Islet precursor cell (in vitro differentiated cells): Measurements from ENCODE around the gene NOM1.

ENCODE experiments used
- DNase-seq: peaks from one replicate; pipeline ENCODE4 v3.0.0-alpha.2; 2018

The NOM1 gene

DNA sequence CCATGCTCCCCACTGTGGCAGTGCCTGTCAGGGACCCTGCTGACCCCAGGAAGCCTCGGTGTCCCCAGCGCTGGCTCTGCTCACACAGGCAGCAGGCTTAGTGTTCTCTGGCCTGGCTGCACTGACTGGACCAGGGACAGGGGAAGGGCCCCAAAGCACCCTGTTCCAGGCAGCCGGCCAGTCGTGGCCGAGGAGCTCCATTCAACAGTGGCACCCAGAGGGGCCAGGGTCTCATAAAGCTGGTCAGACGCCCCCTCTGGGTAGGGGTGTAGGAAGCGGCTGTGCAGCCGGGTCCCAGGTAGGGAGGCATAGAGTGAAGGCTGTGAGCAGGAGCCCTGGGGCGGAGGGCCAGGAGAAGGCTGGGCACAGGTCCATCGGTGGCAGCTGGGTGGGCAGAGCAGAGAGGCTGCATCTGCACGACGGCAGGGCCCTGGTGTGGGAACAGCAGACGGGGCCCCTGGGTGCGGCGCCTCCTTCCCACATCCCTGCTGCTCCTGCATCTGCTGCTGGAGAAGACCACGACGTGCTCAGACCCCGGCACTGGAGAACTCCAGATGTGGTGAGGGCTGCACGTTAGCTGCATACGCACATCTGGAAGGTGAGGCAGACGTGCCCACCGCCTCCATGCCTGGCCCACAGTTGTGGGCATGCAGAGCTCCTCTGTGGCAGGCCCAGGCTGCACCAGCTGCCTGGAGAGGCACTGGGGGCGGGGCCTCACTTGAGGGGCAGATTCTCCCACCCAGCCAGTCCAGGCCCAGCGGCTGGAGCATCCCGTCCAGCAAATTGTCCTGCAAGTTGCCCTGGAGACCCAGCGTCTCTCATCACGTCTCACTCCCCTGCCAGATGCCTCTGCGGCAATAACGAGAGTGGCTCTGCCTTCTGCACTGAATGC, 35.8 kb downstream of the NOM1 start:
- peak; percentile 52 for DNase-seq

DNA sequence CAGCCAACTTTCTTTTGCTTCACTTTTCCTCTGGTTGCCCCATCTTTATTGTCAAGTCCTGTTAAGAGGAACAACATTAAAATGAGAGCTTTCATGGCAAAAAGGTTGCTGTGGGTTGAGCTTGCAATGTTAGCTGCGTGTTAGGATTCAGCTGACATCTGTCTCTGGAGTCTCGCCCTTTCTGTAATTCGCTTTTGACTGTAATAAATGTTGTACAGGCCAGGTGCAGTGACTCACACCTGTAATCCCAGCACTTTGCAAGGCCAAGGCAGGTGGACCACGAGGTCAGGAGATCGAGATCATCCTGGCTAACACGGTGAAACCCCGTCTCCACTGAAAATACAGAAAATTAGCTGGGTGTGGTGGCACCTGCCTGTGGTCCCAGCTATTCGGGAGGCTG, 36.9 kb downstream of the NOM1 start:
- DNase-seq, result peak; percentile 2

DNA sequence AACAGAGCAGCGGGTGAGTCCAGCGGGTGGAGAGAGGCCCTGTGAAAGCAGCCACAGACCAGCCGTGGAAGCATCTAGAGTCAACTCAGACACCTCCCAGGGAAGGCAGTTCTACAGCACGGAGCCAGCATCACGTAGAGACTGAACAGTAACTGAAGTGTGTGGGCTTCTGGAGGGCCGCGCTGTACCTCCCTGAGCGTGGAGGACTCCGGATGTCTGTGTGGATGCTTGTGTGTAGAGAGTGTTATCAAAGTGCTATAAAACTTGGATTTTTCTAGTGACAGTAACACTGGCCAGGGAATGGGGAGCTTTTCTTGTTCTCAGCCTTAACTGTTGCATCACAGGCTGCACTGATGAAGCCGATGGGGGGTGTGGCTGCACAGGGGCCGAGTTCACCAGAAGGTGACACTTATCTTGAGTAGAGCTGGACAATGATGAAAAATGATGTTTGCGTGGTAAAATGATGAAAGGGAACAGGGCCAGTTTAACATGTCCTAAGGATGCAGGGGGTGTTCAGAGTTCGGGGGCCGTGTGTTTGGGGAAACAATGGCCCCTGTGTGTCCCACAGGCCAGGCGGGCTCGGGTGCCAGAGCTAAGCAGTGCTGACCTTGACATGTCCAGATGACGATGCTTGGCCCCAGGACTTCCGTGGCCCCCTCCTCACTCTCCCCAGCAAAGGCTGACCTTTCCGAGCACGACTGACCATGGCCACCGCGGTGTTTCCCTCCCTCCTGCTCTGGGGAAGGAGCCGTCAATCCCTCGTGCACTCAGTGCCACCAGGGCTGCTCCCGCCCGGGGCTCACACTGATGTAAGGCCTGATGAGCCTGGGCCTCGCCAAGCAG, 39.1 kb downstream of the NOM1 start:
- peak; percentile 34 for DNase-seq

GRCh38 chr7:156989766-156990535, 40.4 kb downstream of the NOM1 start:
- DNase-seq, result peak; percentile 56

DNA sequence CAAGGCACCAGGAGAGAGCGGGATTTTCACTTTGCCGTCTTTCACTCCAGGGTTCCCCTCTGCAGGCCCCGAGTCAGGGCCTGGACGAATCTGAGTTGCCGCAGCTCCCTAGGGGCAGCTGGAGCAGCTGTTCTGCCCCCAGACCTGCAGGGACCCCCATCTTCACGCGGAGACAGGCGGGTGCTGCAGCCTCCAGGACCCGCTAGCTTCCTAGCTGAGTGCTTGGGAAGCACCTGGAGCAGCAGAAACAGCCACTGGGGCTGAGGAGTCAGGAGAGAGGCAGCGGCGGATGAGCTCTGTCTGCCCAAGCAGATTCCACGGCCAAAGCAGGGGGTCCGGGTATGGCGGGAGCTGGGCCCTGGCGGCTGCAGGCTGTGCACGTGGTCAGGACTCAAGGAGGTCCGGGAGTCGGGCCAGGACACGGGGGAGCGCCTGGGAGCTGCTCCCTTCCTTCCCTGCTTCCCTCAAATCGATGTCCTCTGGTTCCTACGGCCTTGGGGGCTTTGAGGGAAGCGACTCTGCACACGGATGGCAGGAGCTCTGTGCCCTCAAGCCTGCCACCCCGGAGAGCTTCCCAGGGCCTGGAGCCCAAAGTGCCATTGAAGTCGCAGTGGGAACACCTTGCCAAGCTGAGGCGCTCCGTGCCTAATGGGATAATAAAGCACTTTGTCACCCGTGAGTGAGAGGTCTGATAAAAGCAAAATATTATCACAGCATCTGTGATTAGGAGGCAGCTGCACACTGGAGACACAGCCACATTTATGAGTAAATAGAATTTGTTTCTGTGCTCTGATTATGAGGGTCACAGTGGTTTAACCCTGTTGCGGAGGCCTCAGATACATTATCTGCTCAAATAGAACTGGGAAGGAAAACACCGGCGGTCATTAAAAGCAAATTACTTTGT, 43.8 kb downstream of the NOM1 start:
- peak; percentile 51 for DNase-seq

DNA sequence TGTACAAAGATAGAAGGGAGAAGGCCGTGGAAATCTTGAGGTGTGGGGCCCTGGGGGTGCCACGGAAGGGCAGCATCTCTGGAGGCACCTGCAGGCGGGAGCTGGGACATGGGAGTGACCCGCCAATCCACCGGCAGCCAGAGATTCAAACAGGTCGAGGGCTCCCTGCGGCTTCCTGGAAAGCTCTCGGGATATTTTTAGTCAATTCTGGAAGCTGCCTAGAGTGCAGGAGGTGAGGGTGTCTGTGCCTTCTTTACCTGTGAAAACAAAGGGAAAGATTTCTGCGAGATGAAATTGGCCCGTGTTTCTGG, 44.4 kb downstream of the NOM1 start:
- DNase-seq, result peak; percentile 36

GRCh38 chr7:156994417-156994816, 44.9 kb downstream of the NOM1 start:
- DNase-seq, result peak; percentile 23

GRCh38 chr7:156998988-156999957, 49.8 kb downstream of the NOM1 start:
- DNase-seq, result peak; percentile 54

- DNase-seq, result peak; percentile 37
Observed at GRCh38 chr7:156999958-157000726, 50.6 kb downstream of the NOM1 start.

- peak; percentile 22 for DNase-seq
Observed at GRCh38 chr7:157000741-157001653, 51.5 kb downstream of the NOM1 start.

DNA sequence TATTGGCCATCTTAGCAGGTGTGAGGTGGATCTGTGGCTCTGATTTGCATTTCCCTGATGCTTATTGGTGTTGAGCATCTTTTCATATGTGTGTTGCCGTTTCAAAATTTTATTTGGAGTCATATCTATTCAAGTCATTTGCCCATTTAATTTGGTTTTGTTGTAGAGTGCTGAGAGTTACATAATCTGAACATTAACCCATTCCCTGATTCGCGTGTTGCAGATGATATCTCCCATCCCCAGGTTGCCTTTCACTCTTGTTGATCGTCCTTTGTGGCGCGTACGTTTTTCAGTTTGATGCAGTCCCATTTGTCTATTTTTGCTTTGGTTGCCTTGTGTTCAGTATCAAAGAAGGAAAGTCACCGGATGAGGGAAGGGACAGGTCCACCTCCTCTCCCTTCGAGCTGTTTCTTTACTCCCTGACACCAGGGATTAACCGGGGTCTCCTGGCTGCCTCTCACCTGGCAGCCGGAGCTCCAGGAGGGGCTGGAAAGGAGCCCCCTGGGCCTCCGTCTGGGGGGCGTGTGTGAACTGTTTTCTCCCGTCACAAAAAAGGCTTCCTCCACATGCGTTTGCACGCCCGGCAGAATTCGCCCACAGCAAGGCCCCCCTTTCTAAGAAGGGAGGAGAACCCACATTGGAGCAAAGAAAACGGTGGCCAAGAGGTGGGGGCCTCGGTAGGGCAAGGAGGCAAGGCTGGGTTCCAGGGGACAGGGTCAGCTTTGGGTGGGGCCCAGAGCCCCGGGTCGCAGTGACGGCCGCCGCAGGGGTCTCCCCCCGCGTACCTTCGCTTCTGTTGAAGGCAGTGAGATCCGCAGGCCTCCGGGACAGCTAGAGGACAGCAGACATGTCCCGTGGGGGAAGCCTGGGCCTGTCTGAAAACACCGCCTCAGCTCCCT, 52.7 kb downstream of the NOM1 start:
- DNase-seq, result peak; percentile 46

- peak; percentile 64 for DNase-seq
Observed at GRCh38 chr7:157002819-157003421, 53.4 kb downstream of the NOM1 start.

DNA sequence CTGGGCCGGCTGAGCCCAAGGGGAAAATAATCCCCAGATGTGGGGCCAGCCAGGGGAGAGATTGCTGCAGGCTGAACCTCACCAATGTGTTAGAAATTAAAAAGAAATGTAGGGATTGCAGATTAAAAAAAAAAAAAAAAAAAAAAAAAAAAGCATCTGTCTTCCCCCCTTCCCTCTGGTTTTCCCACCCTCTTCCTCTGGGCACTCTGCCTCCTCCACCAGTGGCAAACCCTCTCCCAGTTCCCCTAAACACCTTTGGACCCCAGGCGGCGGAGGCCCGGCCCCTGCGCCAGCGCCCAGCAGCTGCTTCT, 53.9 kb downstream of the NOM1 start:
- DNase-seq, result no peak

- peak; percentile 76 for DNase-seq
Observed at GRCh38 chr7:157003756-157004520, 54.4 kb downstream of the NOM1 start.

DNA sequence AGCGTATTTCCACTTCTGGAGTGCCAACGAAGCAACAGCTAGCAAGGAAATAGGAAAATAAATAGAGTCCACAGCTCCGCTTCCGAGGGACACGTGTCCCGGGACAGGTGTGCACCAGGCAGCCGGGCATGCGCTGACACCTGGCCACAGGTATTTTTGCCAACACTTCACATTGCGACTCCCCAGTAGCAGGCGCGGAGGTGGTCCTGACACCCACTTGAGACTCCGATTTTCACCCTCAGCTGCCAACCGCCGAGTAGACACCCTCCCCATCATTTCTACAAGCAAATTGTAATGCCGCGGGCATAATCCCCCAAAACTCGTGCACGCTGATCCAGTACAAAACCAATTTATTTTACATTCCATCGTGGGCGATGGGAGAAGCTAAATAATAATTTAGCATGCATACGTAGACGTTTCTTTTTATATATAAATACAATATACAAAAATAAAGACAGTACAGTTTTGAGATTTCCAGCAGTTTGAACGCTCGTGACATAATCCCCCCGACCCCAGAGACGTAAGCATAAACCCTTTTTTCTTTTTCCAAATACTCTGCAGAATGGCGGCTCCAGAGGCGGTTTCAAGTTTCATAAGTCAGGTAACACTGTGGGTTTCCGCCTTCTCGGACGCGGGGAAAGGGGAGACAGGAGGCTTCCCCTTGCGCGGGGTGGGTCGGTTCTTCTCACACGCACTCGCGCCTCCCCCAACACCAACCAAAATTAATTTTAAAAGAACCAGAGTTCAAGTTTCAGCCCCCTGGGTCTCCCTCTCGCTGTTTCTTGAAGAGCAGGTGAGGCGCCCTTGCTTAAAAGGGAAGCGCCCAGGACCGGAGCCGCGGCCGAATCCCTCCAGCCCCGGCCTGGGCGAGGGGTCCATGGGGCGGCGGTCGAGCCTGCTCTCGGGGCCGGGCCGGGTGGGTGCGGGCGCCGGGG, 55.3 kb downstream of the NOM1 start:
- peak; percentile 47 for DNase-seq
